Central memory CD8-positive, alpha-beta T cell (primary cell): ENCODE results near the gene APOBEC3B.
A peak's percentile ranks its signal among the peaks of the same experiment; 100 is the strongest.

Experiments used
- ATAC-seq: fragments of 150-1000 bp; cut with Tn5 transposase; replicated peaks from 2 replicates; pipeline ENCODE4 v1.10.0; 2022; ENCODE audit warnings: mild to moderate bottlenecking, moderate FRiP score, moderate number of reproducible peaks; ENCODE audit not compliant: poor library complexity, severe bottlenecking; ENCODE audit errors: extremely low read depth
- DNase-seq, 2 donors: peaks; one replicate each; pipeline ENCODE4 v3.0.0; 2021; ENCODE audit warnings: low spot score in 2 of 2
- H3K27ac Mint-ChIP-seq: one replicate; pipeline ENCODE4 v1.8.0; 2022; ENCODE audit warnings: low read depth, mild to moderate bottlenecking, moderate library complexity, mixed read lengths
- H3K27me3 Mint-ChIP-seq: one replicate; pipeline ENCODE4 v1.8.0; 2022; ENCODE audit warnings: mixed read lengths
- H3K36me3 Mint-ChIP-seq: one replicate; pipeline ENCODE4 v1.8.0; 2022; ENCODE audit warnings: mild to moderate bottlenecking, moderate library complexity, mixed read lengths; ENCODE audit not compliant: insufficient read depth
- H3K4me1 Mint-ChIP-seq: one replicate; pipeline ENCODE4 v1.8.0; 2022; ENCODE audit warnings: mixed read lengths
- H3K4me3 Mint-ChIP-seq: one replicate; pipeline ENCODE4 v1.8.0; 2022; ENCODE audit warnings: mild to moderate bottlenecking, moderate library complexity, mixed read lengths
- H3K9me3 Mint-ChIP-seq: one replicate; pipeline ENCODE4 v1.8.0; 2022; ENCODE audit warnings: mixed read lengths

Gene APOBEC3B

GRCh38 chr22:38964989-38965388 is 17.2 kb upstream of the APOBEC3B start:
- H3K4me3 Mint-ChIP-seq = no peak overlapping the region
- no peak overlapping the region for H3K27ac Mint-ChIP-seq
- peaks cover 56% of the 10 kb centered on the region for H3K27me3 Mint-ChIP-seq
- H3K4me1 Mint-ChIP-seq = no peaks in the 10 kb centered on the region
- peaks cover 1% of the 10 kb centered on the region for H3K36me3 Mint-ChIP-seq
- DNase-seq (no peak), ATAC-seq (no peak)
- no peaks in the 10 kb centered on the region for H3K9me3 Mint-ChIP-seq

- no peak for DNase-seq
- Mint-ChIP-seq H3K4me1 (no peaks in the 10 kb centered on the region), H3K4me3 (no peak overlapping the region), H3K27me3 (peaks cover 64% of the 10 kb centered on the region), H3K36me3 (peaks cover 1% of the 10 kb centered on the region), H3K27ac (no peak overlapping the region), H3K9me3 (no peaks in the 10 kb centered on the region)
- ATAC-seq = no peak
Measured at GRCh38 chr22:38965614-38966379, 16.4 kb upstream of the APOBEC3B start.

- H3K36me3 Mint-ChIP-seq = peaks cover 1% of the 10 kb centered on the region
- H3K4me3 Mint-ChIP-seq = no peak overlapping the region
- H3K27ac Mint-ChIP-seq = no peak overlapping the region
- DNase-seq = no peak
- peaks cover 70% of the 10 kb centered on the region for H3K27me3 Mint-ChIP-seq
- no peaks in the 10 kb centered on the region for H3K4me1 Mint-ChIP-seq
- ATAC-seq = no peak
- no peaks in the 10 kb centered on the region for H3K9me3 Mint-ChIP-seq
Measured at GRCh38 chr22:38966380-38966702, 15.8 kb upstream of the APOBEC3B start.

GRCh38 chr22:38966942-38967341 is 15.2 kb upstream of the APOBEC3B start:
- DNase-seq = no peak
- no peaks in the 10 kb centered on the region for H3K4me1 Mint-ChIP-seq
- no peaks in the 10 kb centered on the region for H3K9me3 Mint-ChIP-seq
- peaks cover 70% of the 10 kb centered on the region for H3K27me3 Mint-ChIP-seq
- no peak overlapping the region for H3K4me3 Mint-ChIP-seq
- no peak for ATAC-seq
- peaks cover 1% of the 10 kb centered on the region for H3K36me3 Mint-ChIP-seq
- no peak overlapping the region for H3K27ac Mint-ChIP-seq

- Mint-ChIP-seq H3K4me1 (no peaks in the 10 kb centered on the region), H3K27me3 (peaks cover 70% of the 10 kb centered on the region), H3K27ac (no peak overlapping the region), H3K9me3 (no peaks in the 10 kb centered on the region), H3K36me3 (peaks cover 1% of the 10 kb centered on the region), H3K4me3 (no peak overlapping the region)
- no peak for DNase-seq
- ATAC-seq = peak; percentile 54
Measured at GRCh38 chr22:38967451-38968450, 14.4 kb upstream of the APOBEC3B start.

GRCh38 chr22:38968801-38969200 is 13.3 kb upstream of the APOBEC3B start:
- Mint-ChIP-seq H3K4me1 (no peaks in the 10 kb centered on the region), H3K9me3 (no peaks in the 10 kb centered on the region), H3K27me3 (peaks cover 64% of the 10 kb centered on the region), H3K36me3 (peaks cover 1% of the 10 kb centered on the region), H3K4me3 (no peak overlapping the region), H3K27ac (no peak overlapping the region)
- no peak for ATAC-seq
- DNase-seq = no peak

GRCh38 chr22:38970551-38970950 is 11.6 kb upstream of the APOBEC3B start:
- no peaks in the 10 kb centered on the region for H3K9me3 Mint-ChIP-seq
- peaks cover 1% of the 10 kb centered on the region for H3K36me3 Mint-ChIP-seq
- peaks cover 47% of the 10 kb centered on the region for H3K27me3 Mint-ChIP-seq
- ATAC-seq (no peak), DNase-seq (no peak)
- H3K27ac Mint-ChIP-seq = no peak overlapping the region
- H3K4me3 Mint-ChIP-seq = no peak overlapping the region
- no peaks in the 10 kb centered on the region for H3K4me1 Mint-ChIP-seq

- ATAC-seq = no peak
- H3K36me3 Mint-ChIP-seq = peaks cover 1% of the 10 kb centered on the region
- no peak for DNase-seq
- no peak overlapping the region for H3K27ac Mint-ChIP-seq
- H3K4me3 Mint-ChIP-seq = no peak overlapping the region
- peaks cover 40% of the 10 kb centered on the region for H3K27me3 Mint-ChIP-seq
- H3K4me1 Mint-ChIP-seq = no peaks in the 10 kb centered on the region
- no peaks in the 10 kb centered on the region for H3K9me3 Mint-ChIP-seq
Measured at GRCh38 chr22:38971202-38971601, 10.9 kb upstream of the APOBEC3B start.

GRCh38 chr22:38971791-38972190 is 10.4 kb upstream of the APOBEC3B start:
- no peak overlapping the region for H3K27ac Mint-ChIP-seq
- no peaks in the 10 kb centered on the region for H3K9me3 Mint-ChIP-seq
- ATAC-seq (no peak), DNase-seq (no peak)
- no peaks in the 10 kb centered on the region for H3K36me3 Mint-ChIP-seq
- no peaks in the 10 kb centered on the region for H3K4me1 Mint-ChIP-seq
- H3K4me3 Mint-ChIP-seq = no peak overlapping the region
- peaks cover 34% of the 10 kb centered on the region for H3K27me3 Mint-ChIP-seq

GRCh38 chr22:38972558-38972957 is 9.6 kb upstream of the APOBEC3B start:
- no peak overlapping the region for H3K4me3 Mint-ChIP-seq
- peaks cover 30% of the 10 kb centered on the region for H3K27me3 Mint-ChIP-seq
- H3K36me3 Mint-ChIP-seq = no peaks in the 10 kb centered on the region
- DNase-seq = no peak
- no peak for ATAC-seq
- H3K9me3 Mint-ChIP-seq = no peaks in the 10 kb centered on the region
- no peak overlapping the region for H3K27ac Mint-ChIP-seq
- H3K4me1 Mint-ChIP-seq = no peaks in the 10 kb centered on the region

- H3K27ac Mint-ChIP-seq = no peak overlapping the region
- DNase-seq (peak; percentile 31 to 45), ATAC-seq (no peak)
- no peaks in the 10 kb centered on the region for H3K36me3 Mint-ChIP-seq
- H3K9me3 Mint-ChIP-seq = no peaks in the 10 kb centered on the region
- H3K4me1 Mint-ChIP-seq = no peaks in the 10 kb centered on the region
- H3K27me3 Mint-ChIP-seq = peaks cover 28% of the 10 kb centered on the region
- H3K4me3 Mint-ChIP-seq = no peak overlapping the region
Measured at GRCh38 chr22:38973289-38974169, 8.6 kb upstream of the APOBEC3B start.

GRCh38 chr22:38974170-38974825 is 7.8 kb upstream of the APOBEC3B start:
- Mint-ChIP-seq H3K27me3 (peaks cover 20% of the 10 kb centered on the region), H3K27ac (no peak overlapping the region), H3K4me3 (no peak overlapping the region), H3K36me3 (no peaks in the 10 kb centered on the region), H3K9me3 (no peaks in the 10 kb centered on the region), H3K4me1 (no peaks in the 10 kb centered on the region)
- DNase-seq (no peak), ATAC-seq (no peak)
